Colonic mucosa (tissue), 4 donors: ENCODE results near the gene SOBP. TPM values are rescaled to one million over a fixed set of nuclear protein-coding genes. Genes with fewer than 3 reads are reported as not detected.

Source experiments
- DNase-seq: peaks from one replicate; pipeline ENCODE4 v3.0.0-alpha.2; 2020
- H3K27ac ChIP-seq: fragments of 200-600 bp; one replicate; pipeline ENCODE4 v1.8.0; 2021
- H3K27me3 ChIP-seq: fragments of 200-600 bp; one replicate; pipeline ENCODE4 v1.8.0; 2021
- H3K36me3 ChIP-seq: fragments of 200-600 bp; one replicate; pipeline ENCODE4 v1.8.0; 2021
- H3K4me1 ChIP-seq: fragments of 200-600 bp; one replicate; pipeline ENCODE4 v1.8.0; 2021; ENCODE audit warnings: mild to moderate bottlenecking
- H3K4me3 ChIP-seq: fragments of 200-600 bp; one replicate; pipeline ENCODE4 v1.8.0; 2021
- H3K9ac ChIP-seq, 2 donors: one replicate each; pipeline ENCODE4 v1.7.0; 2013; ENCODE audit warnings: control low read depth in 2 of 2, low read depth in 2 of 2, low read length in 2 of 2
- H3K9me3 ChIP-seq: fragments of 200-600 bp; one replicate; pipeline ENCODE4 v1.8.0; 2021
- intact Hi-C: fragments of 100-400 bp; cut with DNase I; formaldehyde crosslinking; loops from one replicate; pipeline ENCODE4 v1.14.1; 2022
- total RNA-seq, 2 donors: library from RNA; stranded (reverse); fragmentation: NEBNext Ultra II Directional in 1 of 2; extraction: Animal tissue kit (Norgen Biotek cat#: 25700) in 1 of 2; gene quantifications; one replicate each; pipeline ENCODE4 v1.2.1, GENCODE V29; 2021
- TF ChIP-seq, protein P1 (sequence below): fragments of 200-600 bp; IDR thresholded peaks from one replicate; pipeline ENCODE4 v1.8.0; 2022; ENCODE audit warnings: antibody characterized with exemption, mild to moderate bottlenecking
- donor health status: healthy.
- donor health status: DM: no; HTN: no; CAD: no.
- donor health status: DM: no; HTN: no; CAD: no.

SOBP gene
- total RNA-seq, 2 donors from 2014 or later = 0.67 to 3.4 TPM

DNA sequence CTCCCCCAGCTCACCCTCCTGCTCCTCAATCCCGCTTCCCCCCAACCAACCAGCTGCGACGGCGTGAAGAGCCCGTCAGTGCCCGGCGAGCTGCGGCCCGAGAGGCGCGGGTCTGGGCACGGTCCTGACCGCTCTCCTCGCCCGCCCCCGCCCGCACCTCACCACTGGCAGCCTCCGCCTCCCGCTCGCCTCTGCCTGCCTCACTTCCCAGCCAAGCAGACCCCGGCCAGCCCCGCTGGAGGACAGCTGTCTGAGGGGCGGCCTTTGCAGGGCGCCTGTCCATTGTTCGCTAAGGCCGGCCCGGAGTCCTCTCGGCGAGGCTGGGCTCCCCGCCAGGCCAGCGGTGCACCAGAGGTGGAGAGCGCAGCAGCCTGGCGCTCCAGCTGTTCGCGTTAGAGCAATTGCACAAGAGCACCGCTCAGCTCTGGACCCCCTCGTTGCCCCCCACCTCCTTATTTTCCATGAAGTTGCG, 1.3 kb downstream of the SOBP start:
- DNase-seq = peak; percentile 32
- peaks cover 39% of the 10 kb centered on the region for H3K27me3 ChIP-seq
- peak overlapping the region; percentile 59 for H3K4me3 ChIP-seq
- H3K9me3 ChIP-seq = no peaks in the 10 kb centered on the region
- peak overlapping the region; percentile 46 to 55 for H3K9ac ChIP-seq
- H3K4me1 ChIP-seq = peaks cover 11% of the 10 kb centered on the region
- H3K27ac ChIP-seq = no peak overlapping the region
- intact Hi-C loops = no loop called here
- H3K36me3 ChIP-seq = no peaks in the 10 kb centered on the region
- TF ChIP-seq, protein P1, sequence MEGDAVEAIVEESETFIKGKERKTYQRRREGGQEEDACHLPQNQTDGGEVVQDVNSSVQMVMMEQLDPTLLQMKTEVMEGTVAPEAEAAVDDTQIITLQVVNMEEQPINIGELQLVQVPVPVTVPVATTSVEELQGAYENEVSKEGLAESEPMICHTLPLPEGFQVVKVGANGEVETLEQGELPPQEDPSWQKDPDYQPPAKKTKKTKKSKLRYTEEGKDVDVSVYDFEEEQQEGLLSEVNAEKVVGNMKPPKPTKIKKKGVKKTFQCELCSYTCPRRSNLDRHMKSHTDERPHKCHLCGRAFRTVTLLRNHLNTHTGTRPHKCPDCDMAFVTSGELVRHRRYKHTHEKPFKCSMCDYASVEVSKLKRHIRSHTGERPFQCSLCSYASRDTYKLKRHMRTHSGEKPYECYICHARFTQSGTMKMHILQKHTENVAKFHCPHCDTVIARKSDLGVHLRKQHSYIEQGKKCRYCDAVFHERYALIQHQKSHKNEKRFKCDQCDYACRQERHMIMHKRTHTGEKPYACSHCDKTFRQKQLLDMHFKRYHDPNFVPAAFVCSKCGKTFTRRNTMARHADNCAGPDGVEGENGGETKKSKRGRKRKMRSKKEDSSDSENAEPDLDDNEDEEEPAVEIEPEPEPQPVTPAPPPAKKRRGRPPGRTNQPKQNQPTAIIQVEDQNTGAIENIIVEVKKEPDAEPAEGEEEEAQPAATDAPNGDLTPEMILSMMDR = no peak

DNA sequence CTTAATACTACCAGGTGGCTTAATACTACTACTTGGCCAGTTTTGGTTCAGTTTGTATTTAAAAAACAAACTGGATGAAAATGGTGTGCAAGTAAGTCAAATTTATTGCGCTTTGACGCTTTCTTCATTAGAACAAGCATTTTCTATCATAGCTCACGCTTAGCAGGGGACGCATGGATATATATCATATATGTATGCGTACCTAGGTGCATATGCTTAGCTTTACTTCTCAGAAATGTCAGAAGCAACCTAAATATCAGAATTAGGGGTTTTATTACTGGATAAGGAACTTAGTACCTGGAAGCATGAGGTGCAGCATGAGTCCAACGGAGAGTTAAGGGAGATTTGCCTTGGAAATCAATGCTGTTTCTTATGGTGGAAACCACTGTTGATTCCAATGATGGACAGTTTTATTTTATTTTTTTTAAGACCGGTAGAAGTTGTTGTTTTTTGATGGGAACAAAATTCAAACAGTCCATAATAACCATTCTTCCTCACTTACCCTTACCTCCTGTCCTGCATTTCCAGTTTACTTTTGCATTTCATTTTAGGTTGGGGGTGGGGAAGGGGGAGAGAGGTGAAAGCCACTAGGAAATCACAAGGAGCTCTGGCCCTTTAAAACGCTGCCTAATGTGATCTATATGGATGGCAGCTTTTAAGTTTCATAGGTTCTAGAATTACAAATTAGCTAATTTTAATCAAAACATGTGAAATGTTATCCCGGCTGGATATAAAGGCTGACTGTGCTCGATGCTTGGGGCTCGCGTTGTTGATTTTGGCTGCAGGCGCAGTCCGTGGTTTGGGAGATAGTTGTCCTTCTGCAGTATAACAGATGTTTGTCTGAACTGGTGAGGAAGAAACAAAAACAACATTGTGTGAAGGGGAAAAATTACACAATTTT, 2.1 kb downstream of the SOBP start:
- no peaks in the 10 kb centered on the region for H3K36me3 ChIP-seq
- TF ChIP-seq, protein P1 = no peak
- no peak for DNase-seq
- no peaks in the 10 kb centered on the region for H3K9me3 ChIP-seq
- intact Hi-C loops = no loop called here
- peak overlapping the region; percentile 59 for H3K4me3 ChIP-seq
- H3K4me1 ChIP-seq = peaks cover 11% of the 10 kb centered on the region
- H3K27ac ChIP-seq = no peak overlapping the region
- no peak overlapping the region for H3K9ac ChIP-seq
- H3K27me3 ChIP-seq = peaks cover 39% of the 10 kb centered on the region

DNA sequence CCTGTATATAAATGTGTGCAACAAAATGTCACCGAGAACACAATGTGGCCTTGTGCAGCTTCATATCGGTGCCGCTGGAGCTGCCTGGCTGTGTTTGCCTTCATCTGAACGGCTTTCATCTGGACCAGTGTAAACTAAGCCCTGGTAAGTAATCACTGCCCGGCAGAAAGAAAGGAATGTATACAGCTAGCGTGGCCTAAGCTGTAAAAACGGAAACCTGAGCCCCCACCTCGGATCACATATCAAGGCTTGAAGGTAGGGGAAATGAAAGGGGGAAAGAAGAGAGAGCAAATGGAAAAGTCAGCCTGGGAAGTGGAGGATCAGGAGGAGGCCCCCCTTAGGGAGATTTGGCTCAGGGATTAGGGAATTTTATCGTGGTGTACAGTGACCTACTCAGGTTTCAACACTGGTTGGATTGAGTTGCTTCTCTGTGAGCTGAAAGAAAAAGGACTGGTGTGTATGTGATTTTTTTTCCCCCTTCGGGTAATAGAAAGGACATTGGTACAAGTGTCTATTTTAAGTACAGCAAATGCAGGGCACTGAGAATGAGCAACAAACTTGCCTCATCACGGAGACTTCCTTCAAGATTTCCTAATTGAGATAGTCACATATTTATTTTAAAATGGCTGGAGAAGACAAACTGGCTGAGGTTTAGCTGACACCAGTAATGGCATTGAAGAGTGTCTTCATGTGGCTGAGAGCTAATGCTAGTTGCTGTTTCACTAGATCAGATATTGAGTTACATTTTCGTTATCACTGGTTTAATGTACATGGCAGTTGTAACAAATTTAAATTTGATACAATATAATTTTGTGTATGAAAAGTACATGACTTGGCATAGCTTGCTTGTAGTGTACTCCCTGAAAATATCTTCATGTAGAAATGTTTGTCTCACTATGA, 3.5 kb downstream of the SOBP start:
- H3K27ac ChIP-seq = peak overlapping the region; percentile 36
- TF ChIP-seq, protein P1 = no peak
- H3K4me3 ChIP-seq = no peak overlapping the region
- H3K9me3 ChIP-seq = no peaks in the 10 kb centered on the region
- no peak for DNase-seq
- H3K27me3 ChIP-seq = peaks cover 33% of the 10 kb centered on the region
- no peak overlapping the region for H3K9ac ChIP-seq
- no peaks in the 10 kb centered on the region for H3K36me3 ChIP-seq
- H3K4me1 ChIP-seq = peaks cover 11% of the 10 kb centered on the region
- intact Hi-C loops = no loop called here

DNA sequence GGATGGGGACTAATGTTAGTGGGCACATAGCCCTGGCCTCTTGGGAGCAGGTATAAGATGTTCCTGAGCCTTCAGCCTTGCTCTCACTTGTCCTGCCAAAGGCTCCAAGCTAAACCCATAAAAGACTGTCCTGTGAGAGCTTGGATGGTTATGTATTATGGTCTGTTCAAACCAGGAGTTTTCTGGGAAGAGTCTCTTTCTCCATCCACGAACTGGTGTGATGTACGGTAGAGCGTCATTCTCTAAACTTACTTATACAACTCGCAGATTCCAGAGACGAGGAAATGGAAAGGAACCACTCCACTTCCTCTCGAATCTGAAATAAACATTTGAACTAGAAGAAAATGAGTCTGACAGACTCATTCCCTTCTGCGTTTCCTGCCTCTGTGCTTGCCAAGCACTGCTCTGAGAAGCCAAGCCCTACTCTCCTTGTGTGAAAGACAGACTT, 5.3 kb downstream of the SOBP start:
- no peak for DNase-seq
- Histone ChIP-seq H3K27ac (peak overlapping the region; percentile 23), H3K4me1 (peaks cover 4% of the 10 kb centered on the region), H3K4me3 (no peak overlapping the region), H3K9ac (no peak overlapping the region), H3K9me3 (no peaks in the 10 kb centered on the region), H3K27me3 (peaks cover 20% of the 10 kb centered on the region), H3K36me3 (no peaks in the 10 kb centered on the region)
- intact Hi-C loops = no loop called here
- TF ChIP-seq, protein P1 = no peak

DNA sequence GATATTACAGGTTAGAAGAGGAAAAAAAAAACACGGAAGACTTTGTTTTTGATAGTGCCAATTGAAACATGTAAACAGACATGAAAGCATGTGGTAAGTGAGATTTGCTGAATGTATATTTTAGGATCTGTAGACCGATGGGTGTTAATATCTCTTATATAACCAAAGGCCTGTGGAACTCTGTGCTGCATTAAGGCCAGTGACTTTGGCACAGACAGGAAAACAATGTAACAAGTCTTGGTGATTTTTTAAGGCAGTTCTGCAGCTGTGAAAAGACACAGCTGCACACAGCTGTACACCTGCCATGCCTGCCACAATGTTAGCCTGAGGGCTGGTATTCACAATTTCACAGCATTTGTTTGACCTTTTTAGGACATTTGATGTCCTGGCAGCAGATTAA, 6.1 kb downstream of the SOBP start:
- Histone ChIP-seq H3K4me3 (no peak overlapping the region), H3K27ac (peak overlapping the region; percentile 23), H3K9me3 (no peaks in the 10 kb centered on the region), H3K36me3 (no peaks in the 10 kb centered on the region), H3K9ac (no peak overlapping the region), H3K4me1 (no peaks in the 10 kb centered on the region), H3K27me3 (peaks cover 13% of the 10 kb centered on the region)
- TF ChIP-seq, protein P1 = no peak
- no peak for DNase-seq
- intact Hi-C loops = no loop called here
